T-cell (primary cell): ENCODE results near the gene FRMD3. TPM values are rescaled to one million over a fixed set of nuclear protein-coding genes. Genes with fewer than 3 reads are reported as not detected.

ENCODE experiments used
- ATAC-seq, 4 experiments: fragments of 200-7000 bp in 3 of 4; fragments of 150-1000 bp in 1 of 4; cut with Tn5 transposase; replicated peaks in 1 of 4; 1 replicate in 3 of 4; 2 replicates in 1 of 4; pipeline ENCODE4 v1.10.0; 2021; ENCODE audit warnings: moderate library complexity in 3 of 4, mild to moderate bottlenecking in 2 of 4, moderate number of reproducible peaks in 1 of 4
- CTCF ChIA-PET, 2 donors: fragments of 300-600 bp; sonication (Branson Sonifier 250); formaldehyde crosslinking; loops; one replicate each; lab custom pipeline; 2022; ENCODE audit warnings: antibody characterized with exemption in 2 of 2; lab: Charles Lee
- POLR2A ChIA-PET, 2 donors: fragments of 300-600 bp; sonication (Branson Sonifier 250); formaldehyde crosslinking; loops; one replicate each; lab custom pipeline; 2022; ENCODE audit warnings: antibody characterized with exemption in 2 of 2; lab: Charles Lee
- DNase-seq, 35 experiments: peaks; one replicate each; pipeline versions ENCODE4 v3.0.0 to v3.0.0-alpha.2; 2013 to 2023
- H3K27ac ChIP-seq: one replicate; pipeline ENCODE4 v1.5.1; 2013; ENCODE audit warnings: low read length
- H3K27me3 ChIP-seq, 2 experiments: replicated peaks in 1 of 2; 1 replicate in 1 of 2; 2 replicates in 1 of 2; pipeline versions ENCODE4 v1.6.1 to v1.7.0; 2013; ENCODE audit warnings: low read length in 1 of 2, mixed read lengths in 1 of 2; ENCODE audit not compliant: control insufficient read depth in 2 of 2, insufficient read depth in 2 of 2; ENCODE audit errors: extremely low read depth in 1 of 2
- H3K36me3 ChIP-seq, 2 donors: 1 replicate in 1 of 2; 2 replicates in 1 of 2; pipeline versions ENCODE4 v1.6.1 to v1.7.0; 2013; ENCODE audit warnings: low read length in 1 of 2; ENCODE audit not compliant: control insufficient read depth in 2 of 2, insufficient read depth in 1 of 2; ENCODE audit errors: extremely low read depth in 1 of 2
- H3K4me1 ChIP-seq, 2 experiments: 1 replicate in 1 of 2; 2 replicates in 1 of 2; pipeline versions ENCODE4 v1.6.1 to v1.7.0; 2013; ENCODE audit warnings: low read length in 2 of 2, mixed read lengths in 1 of 2; ENCODE audit not compliant: insufficient read depth in 2 of 2, control insufficient read depth in 1 of 2; ENCODE audit errors: extremely low read depth in 1 of 2
- H3K4me3 ChIP-seq, 2 donors: 1 replicate in 1 of 2; 2 replicates in 1 of 2; pipeline versions ENCODE4 v1.5.1 to v1.7.0; 2013; ENCODE audit warnings: mild to moderate bottlenecking in 2 of 2, low read length in 1 of 2, moderate library complexity in 1 of 2; ENCODE audit not compliant: control insufficient read depth in 1 of 2; ENCODE audit errors: extremely low read depth in 1 of 2
- H3K9me3 ChIP-seq: 2 replicates; pipeline ENCODE4 v1.7.0; 2013
- H3K27ac Mint-ChIP-seq, 2 donors: one replicate each; pipeline ENCODE4 v1.8.0; 2020 to 2021; ENCODE audit warnings: mild to moderate bottlenecking in 2 of 2, mixed read lengths in 2 of 2
- H3K27me3 Mint-ChIP-seq, 2 donors: one replicate each; pipeline ENCODE4 v1.8.0; 2021 to 2022; ENCODE audit warnings: mixed read lengths in 2 of 2
- H3K36me3 Mint-ChIP-seq: one replicate; pipeline ENCODE4 v1.8.0; 2021; ENCODE audit warnings: mixed read lengths
- H3K4me1 Mint-ChIP-seq, 3 donors: one replicate each; pipeline ENCODE4 v1.8.0; 2020 to 2022; ENCODE audit warnings: mixed read lengths in 3 of 3, mild to moderate bottlenecking in 1 of 3
- H3K4me3 Mint-ChIP-seq, 3 donors: one replicate each; pipeline ENCODE4 v1.8.0; 2020 to 2022; ENCODE audit warnings: mild to moderate bottlenecking in 3 of 3, mixed read lengths in 3 of 3, moderate library complexity in 3 of 3
- H3K9me3 Mint-ChIP-seq, 3 donors: one replicate each; pipeline ENCODE4 v1.8.0; 2020 to 2022; ENCODE audit warnings: mixed read lengths in 3 of 3
- WGBS: methylation state at CpG from one replicate; pipeline ENCODE4 v1.1.5; 2013; ENCODE audit warnings: missing lambda C conversion rate; ENCODE audit not compliant: insufficient coverage; 5-methylcytosine and 5-hydroxymethylcytosine counted together
- total RNA-seq, 35 experiments: library from RNA in 6 of 35; stranded (reverse) in 6 of 35; fragments of 120-200 nt in 1 of 35; gene quantifications; one replicate each; pipeline versions ENCODE4 v1.2.1 to v1.2.4 and lab custom pipeline; 2013 to 2026

FRMD3 gene
- total RNA-seq (1 to 10 TPM in 1 of 5 donors, under 1 TPM in 4; 0.35 to 1.2 (median 0.55) TPM), total RNA-seq (lab: John Stamatoyannopoulos, UW) (0 to 3.5 (median 1.0) reads per million in 29 experiments)
- 0.88 TPM for total RNA-seq (2013)

DNA sequence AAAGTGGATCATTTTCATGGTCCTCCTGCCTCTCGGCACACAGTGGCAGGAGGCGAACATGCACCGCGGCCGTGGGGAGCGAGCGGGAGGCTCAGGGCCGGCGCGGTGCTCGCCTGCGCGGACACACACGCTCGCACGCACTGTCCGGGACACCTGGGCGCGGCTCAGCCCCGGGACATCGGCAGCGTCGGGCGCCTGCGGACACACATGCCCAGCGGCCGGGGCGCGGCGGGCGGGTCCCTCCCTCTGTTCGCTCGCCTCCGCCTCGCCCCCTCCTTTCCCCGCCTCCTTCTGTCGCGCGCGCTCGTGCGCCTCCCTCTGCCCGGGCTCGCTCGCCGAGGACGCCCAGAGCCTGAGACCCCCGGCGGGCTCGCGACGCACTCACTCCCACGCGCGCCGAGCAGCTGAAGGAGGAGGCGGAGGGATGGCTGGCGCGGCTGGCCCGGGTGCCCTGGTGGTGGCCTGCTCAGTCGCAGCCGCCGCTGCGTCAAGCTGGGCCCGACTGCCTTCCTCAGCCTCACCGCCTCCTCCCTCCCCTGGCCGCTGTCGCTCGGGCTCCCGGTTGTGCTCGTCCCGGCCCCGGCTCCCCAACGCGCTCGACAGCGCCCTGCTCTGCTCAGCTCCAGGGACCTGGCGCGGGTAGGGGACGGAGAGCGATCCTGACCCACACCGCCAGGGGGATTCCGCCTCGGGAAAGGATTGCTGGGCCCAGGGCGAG, at the start of gene FRMD3:
Gene FRMD3, minus strand, starts transcription at position 230 of the 718 bp plus-strand sequence. Its CDS starts 170 bp downstream, at position 60.
- CTCF ChIA-PET = no interaction called here
- H3K27ac Mint-ChIP-seq = no peak within 1 kb of the TSS
- ATAC-seq = peak in 1 of 4 experiments; percentile 9

DNA sequence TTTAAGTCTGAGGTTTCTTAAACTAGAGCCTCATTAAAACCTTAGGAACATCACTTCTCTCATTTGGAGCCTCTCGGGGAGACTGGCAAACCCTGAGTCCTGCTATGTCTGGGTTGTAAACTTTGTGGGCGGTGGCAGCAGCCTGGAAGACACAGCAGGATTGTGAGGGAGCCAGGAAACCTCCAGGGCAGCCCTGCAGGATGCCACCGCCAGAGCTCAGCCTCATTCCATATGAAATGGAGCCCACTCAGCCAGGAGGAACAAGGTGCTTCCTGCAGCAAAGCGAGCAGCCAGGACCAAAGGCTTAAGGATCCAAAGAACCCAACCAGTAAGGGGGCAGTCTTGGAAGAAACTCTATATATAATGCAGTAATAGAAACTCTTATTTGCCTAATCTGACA, 46.8 kb upstream of the FRMD3 start:
- H3K4me3 ChIP-seq = no peak overlapping the region
- H3K27me3 ChIP-seq = no peaks in the 10 kb centered on the region
- H3K9me3 ChIP-seq = no peaks in the 10 kb centered on the region
- H3K4me1 ChIP-seq = no peaks in the 10 kb centered on the region
- ChIA-PET POLR2A (no interaction called here), CTCF (no interaction called here)
- no peak overlapping the region for H3K27ac ChIP-seq
- no peaks in the 10 kb centered on the region for H3K36me3 ChIP-seq
- DNase-seq (no peak), ATAC-seq (no peak)
- WGBS = 85% methylated on average over 3 of the region's 4 CpGs
- Mint-ChIP-seq H3K36me3 (peaks cover 8% of the 10 kb centered on the region), H3K27me3 (no peaks in the 10 kb centered on the region), H3K4me3 (no peak overlapping the region), H3K27ac (no peak overlapping the region), H3K9me3 (peaks cover 0 to 4% (median 4%) of the 10 kb centered on the region in 3 donors), H3K4me1 (no peaks in the 10 kb centered on the region)

More for the DNA sequence above, at the start of gene FRMD3:
- Histone ChIP-seq H3K4me1 (peaks cover 0 to 2% of the 10 kb centered on the region in 2 experiments), H3K36me3 (no peaks in the 10 kb centered on the region), H3K27me3 (peaks cover 0 to 25% of the 10 kb centered on the region in 2 experiments), H3K9me3 (no peaks in the 10 kb centered on the region), H3K4me3 (peak within 1 kb of the TSS in 1 of 2 donors; percentile 33), H3K27ac (no peak within 1 kb of the TSS)
- Mint-ChIP-seq H3K4me3 (peak within 1 kb of the TSS in 1 of 3 donors; percentile 35), H3K27me3 (peaks cover 31 to 37% of the 10 kb centered on the region in 2 donors), H3K9me3 (no peaks in the 10 kb centered on the region), H3K4me1 (peaks cover 0 to 9% (median 8%) of the 10 kb centered on the region in 3 donors), H3K36me3 (peaks cover 4% of the 10 kb centered on the region)
- DNase-seq = peak in 5 of 35 experiments; percentile 1 to 22 (median 7)
- POLR2A ChIA-PET = no interaction called here
- 2% methylated on average over 74 of the region's 85 CpGs for WGBS

DNA sequence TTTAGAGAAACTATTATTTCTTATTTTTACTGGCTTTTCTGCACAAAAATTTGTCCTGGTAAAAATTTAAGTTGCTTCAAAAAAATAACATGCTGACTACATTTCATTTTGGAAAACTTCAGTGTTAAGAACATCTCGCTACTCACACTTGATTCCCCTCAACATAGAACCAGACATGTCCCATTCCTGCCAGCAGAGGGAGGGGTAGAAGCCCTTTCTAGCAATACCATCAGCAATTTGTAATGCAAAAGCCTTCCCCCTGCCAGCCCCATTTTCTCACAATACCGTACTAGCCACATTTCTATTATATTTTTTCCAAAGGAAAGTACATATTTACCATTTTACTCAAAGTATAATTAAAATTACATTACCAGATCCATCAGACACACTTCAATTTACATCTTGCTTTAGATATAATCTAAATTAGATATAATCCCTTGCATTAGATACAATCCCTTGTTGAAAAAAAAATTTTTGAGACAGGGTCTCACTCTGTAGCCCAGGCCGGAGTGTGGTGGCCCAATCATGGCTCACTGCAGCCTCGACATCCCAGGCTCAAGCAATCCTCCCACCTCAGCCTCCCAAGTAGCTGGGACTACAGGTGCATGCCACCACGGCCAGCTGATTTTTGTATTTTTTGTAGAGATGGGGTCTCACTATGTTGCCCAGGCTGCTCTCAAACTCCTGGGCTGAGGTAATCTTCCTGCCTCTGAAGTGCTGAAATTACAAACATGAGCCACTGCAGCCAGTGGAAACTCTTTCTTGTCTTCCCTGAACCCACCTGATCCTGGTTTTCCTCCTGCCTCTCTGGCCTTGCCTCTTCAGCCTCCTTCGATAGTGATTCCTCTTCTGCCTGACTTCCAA, 45.2 kb upstream of the FRMD3 start:
- Mint-ChIP-seq H3K4me3 (no peak overlapping the region), H3K27me3 (no peaks in the 10 kb centered on the region), H3K27ac (no peak overlapping the region), H3K9me3 (peaks cover 3 to 13% (median 7%) of the 10 kb centered on the region in 3 donors), H3K4me1 (no peaks in the 10 kb centered on the region), H3K36me3 (peaks cover 17% of the 10 kb centered on the region)
- WGBS = 95% methylated on average over 2 of the region's 6 CpGs
- Histone ChIP-seq H3K36me3 (no peaks in the 10 kb centered on the region), H3K27me3 (no peaks in the 10 kb centered on the region), H3K4me3 (no peak overlapping the region), H3K9me3 (no peaks in the 10 kb centered on the region), H3K4me1 (no peaks in the 10 kb centered on the region), H3K27ac (no peak overlapping the region)
- ChIA-PET CTCF (no interaction called here), POLR2A (no interaction called here)
- DNase-seq (peak in 26 of 35 experiments; percentile 4 to 55 (median 20)), ATAC-seq (peak in 1 of 4 experiments; percentile 48)

DNA sequence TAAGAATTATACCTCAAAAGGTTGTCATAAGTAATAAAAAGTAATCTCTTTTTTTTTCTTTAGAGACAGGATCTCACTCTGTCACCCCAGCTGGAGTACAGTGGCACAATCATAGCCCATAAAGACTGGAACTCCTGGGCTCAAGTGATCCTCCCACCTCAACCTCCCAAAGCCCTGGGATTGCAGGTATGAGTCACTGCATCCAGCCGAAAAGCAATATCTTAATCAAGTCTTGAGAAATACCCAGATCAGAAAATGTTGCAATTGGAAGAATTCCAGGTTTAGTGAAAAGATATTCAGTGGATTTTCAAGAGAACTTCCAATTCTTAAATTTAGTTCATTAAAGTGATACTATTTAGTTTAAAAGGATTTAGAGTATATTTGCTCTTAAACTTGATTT, 43.8 kb upstream of the FRMD3 start:
- POLR2A ChIA-PET = no interaction called here
- peaks cover 5 to 26% (median 15%) of the 10 kb centered on the region in 3 donors for H3K9me3 Mint-ChIP-seq
- H3K27me3 Mint-ChIP-seq = no peaks in the 10 kb centered on the region
- H3K4me3 Mint-ChIP-seq = no peak overlapping the region
- Histone ChIP-seq H3K27me3 (no peaks in the 10 kb centered on the region), H3K4me3 (no peak overlapping the region), H3K36me3 (no peaks in the 10 kb centered on the region), H3K4me1 (no peaks in the 10 kb centered on the region), H3K27ac (no peak overlapping the region), H3K9me3 (no peaks in the 10 kb centered on the region)
- CTCF ChIA-PET = no interaction called here
- no peak for DNase-seq
- no peak overlapping the region for H3K27ac Mint-ChIP-seq
- no peak for ATAC-seq
- peaks cover 26% of the 10 kb centered on the region for H3K36me3 Mint-ChIP-seq
- no peaks in the 10 kb centered on the region for H3K4me1 Mint-ChIP-seq
- no CpG with 5 or more reads among the region's 1 CpG for WGBS

- Mint-ChIP-seq H3K27me3 (no peaks in the 10 kb centered on the region), H3K9me3 (peaks cover 5 to 24% (median 15%) of the 10 kb centered on the region in 3 donors), H3K27ac (no peak overlapping the region), H3K4me3 (no peak overlapping the region), H3K36me3 (peaks cover 42% of the 10 kb centered on the region), H3K4me1 (no peaks in the 10 kb centered on the region)
- Histone ChIP-seq H3K27me3 (no peaks in the 10 kb centered on the region), H3K4me1 (no peaks in the 10 kb centered on the region), H3K9me3 (no peaks in the 10 kb centered on the region), H3K36me3 (no peaks in the 10 kb centered on the region), H3K4me3 (no peak overlapping the region), H3K27ac (no peak overlapping the region)
- CTCF ChIA-PET = no interaction called here
- DNase-seq (no peak), ATAC-seq (no peak)
- no CpG with 5 or more reads among the region's 1 CpG for WGBS
- POLR2A ChIA-PET = interaction anchor here in 1 of 2 donors (0.6 kb wide), 1 partner anchor 177 kb away, joined by 3 read pairs; no protein-coding TSS in a partner anchor
Observed at GRCh38 chr9:83574482-83574881, 36.3 kb upstream of the FRMD3 start.

GRCh38 chr9:83572524-83572923, 34.3 kb upstream of the FRMD3 start:
- Histone ChIP-seq H3K9me3 (no peaks in the 10 kb centered on the region), H3K27me3 (no peaks in the 10 kb centered on the region), H3K4me1 (no peaks in the 10 kb centered on the region), H3K36me3 (no peaks in the 10 kb centered on the region), H3K27ac (no peak overlapping the region), H3K4me3 (no peak overlapping the region)
- DNase-seq (no peak), ATAC-seq (no peak)
- H3K4me3 Mint-ChIP-seq = no peak overlapping the region
- CTCF ChIA-PET = no interaction called here
- H3K27me3 Mint-ChIP-seq = no peaks in the 10 kb centered on the region
- POLR2A ChIA-PET = no interaction called here
- peaks cover 2 to 5% (median 3%) of the 10 kb centered on the region in 3 donors for H3K9me3 Mint-ChIP-seq
- peaks cover 28% of the 10 kb centered on the region for H3K36me3 Mint-ChIP-seq
- no peaks in the 10 kb centered on the region for H3K4me1 Mint-ChIP-seq
- WGBS = 87% methylated on average over 3 of the region's 5 CpGs
- no peak overlapping the region for H3K27ac Mint-ChIP-seq
